GM19455 (cell line): Measurements from ENCODE around the gene RRP15.
"Not testable (repeated sequence)": the region's sequence is repeated elsewhere in the genome, so short reads cannot be mapped to it uniquely, and the experiment has no call there.

Source experiments
- ATAC-seq: cut with Tn5 transposase; IDR thresholded peaks from one replicate; pipeline ENCODE4 v1.9.1; 2021; ENCODE audit not compliant: unreplicated experiment

Gene RRP15

GRCh38 chr1:218296162-218296561, 11.1 kb downstream of the RRP15 start:
- ATAC-seq = no peak

GRCh38 chr1:218297461-218297860, 12.4 kb downstream of the RRP15 start:
- ATAC-seq = no peak

DNA sequence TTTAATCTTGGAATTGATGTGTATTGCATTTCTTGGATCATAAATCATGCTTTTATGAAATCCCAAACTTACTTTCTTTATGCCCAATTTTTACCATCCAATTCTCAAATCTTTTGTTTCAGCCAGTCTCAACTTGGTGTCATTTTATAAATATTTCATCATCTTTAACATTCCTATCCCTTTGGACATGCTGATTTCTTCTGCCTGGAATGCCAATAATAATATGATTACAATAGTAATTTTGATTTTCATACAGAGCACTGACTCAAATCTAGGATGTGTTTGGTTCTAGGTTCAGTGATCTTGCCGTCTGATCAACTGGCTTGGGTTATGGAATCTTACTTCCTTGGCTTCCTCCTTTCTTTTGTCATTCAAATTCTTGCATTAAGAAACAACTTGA, 12.8 kb downstream of the RRP15 start:
- no peak for ATAC-seq

DNA sequence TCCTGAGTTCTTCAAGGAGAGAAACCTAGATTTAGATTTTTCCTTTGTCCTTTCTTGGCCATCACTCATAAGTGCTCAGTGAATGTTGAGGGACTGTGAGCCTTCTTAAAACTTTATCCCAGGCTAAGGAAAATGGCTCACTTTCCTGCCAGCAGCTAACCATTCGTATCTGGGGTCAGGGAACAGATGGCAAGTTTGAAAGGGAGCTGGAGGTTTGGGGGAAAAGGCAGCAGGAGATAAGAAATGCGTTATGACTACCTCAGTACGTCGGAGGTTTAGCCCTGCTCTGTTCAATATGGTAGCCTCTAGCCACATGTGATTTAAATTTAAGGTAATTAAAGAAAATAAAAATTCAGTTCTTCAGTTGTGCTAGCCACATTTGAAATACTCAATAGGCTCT, 13.3 kb downstream of the RRP15 start:
- ATAC-seq = no peak

DNA sequence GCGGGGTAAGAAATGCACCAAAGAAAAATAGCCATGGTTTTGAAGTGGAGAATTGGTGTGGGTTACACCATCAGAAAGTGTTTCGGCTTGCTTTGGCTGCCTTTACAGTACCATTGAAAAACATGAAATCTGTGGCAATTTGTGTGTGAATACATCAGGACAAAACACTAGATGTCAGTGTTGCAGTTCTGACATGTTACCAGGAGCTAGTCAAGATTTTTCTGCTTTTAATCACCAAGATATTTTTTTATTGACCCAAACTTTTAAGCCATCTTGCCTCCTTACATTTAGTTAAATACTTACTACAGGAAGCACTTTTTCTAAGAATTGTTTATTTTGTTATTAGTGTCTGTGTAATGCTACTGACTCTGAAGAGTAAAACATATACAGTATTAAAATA, 14.3 kb downstream of the RRP15 start:
- ATAC-seq = no peak

DNA sequence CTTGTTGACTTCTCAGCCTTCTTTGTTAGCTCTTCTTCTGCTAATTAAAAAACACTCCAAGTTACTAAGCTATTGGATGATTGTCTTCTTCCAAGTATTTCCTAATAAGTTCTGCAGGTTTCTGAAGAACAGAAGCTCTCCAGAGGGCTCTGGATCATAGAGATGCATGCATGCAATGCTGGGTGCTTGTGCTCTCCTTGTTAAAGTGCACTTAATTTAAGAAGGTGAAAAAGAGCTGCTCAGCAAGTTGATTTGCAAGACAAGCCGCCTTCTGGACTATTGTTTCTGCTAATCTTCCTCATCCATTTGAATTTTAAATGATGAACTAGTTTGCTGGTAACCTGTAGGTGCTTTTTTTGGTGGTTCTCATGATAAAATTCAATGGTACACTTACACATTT, 16.1 kb downstream of the RRP15 start:
- ATAC-seq = no peak

- no peak for ATAC-seq
Measured at GRCh38 chr1:218302155-218302554, 17.1 kb downstream of the RRP15 start.

GRCh38 chr1:218303176-218303879, 18.2 kb downstream of the RRP15 start:
- no peak for ATAC-seq

- ATAC-seq = no peak
Measured at GRCh38 chr1:218304281-218305039, 19.4 kb downstream of the RRP15 start.

DNA sequence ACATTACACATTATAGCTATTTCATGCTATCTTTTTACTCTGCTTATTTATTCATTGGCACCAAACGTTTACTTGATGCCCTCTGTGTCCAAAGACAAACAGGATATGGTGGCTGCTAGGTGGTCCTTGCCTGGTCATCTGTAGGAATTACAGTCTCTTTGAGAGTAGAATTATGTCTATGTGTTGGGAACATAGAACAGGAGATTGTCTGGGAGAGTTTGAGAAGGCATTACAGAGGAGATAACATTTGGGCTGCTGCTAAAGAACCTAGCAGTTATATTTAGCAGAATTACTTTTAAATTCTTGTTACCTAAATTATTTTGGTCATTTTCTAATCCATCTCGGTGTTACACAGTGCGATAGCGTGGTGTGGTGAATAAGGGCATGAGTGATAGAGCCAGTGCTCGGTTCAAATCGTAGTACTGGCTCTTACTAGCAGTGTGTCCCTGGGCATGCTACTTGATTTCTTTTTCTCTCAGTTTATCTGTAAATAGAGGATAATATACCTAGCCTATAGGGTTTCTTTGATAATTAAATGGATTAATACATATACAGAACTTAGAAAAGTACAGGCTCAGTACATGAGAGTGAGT, 20.5 kb downstream of the RRP15 start:
- ATAC-seq = no peak

- no peak for ATAC-seq
Measured at GRCh38 chr1:218312509-218312908, 27.4 kb downstream of the RRP15 start.

GRCh38 chr1:218314316-218314715, 29.2 kb downstream of the RRP15 start:
- ATAC-seq = no peak

DNA sequence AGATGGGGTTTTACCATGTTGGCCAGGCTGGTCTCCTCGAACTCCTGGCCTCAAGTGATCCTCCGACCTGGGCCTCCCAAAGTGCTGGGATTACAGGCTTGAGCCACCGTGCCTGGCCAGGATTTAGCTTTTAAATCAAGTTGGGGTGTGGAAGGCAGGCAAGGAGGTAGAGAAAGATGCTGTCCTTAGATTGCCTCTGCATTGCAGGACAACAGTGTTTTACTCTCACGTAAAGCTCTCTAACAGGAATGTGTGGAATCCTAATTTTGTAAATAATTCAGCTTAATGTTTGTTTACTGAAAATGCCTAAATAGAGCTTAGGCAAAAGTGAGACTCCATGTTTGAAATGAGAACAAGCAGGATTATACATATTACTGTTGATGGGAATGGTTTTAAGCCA, 30.5 kb downstream of the RRP15 start:
- no peak for ATAC-seq

DNA sequence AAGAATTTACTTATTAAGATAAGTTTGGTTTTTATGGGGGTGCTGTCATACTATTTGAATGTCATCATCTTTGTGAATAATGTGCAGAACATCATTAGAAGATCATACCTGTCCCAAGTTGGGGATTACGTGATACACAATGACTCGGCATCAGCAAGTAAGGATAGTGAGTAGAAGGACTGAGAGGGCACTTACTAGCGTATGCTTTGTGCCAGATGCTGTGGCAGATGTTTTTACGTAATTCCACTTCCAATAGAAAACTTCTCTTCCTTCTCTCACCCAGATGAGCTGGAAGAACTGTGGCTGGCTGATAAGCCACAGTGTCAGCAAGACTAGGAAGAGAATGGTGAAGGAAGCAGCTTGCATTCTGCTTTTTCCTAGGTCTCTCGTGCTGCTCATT, 32.0 kb downstream of the RRP15 start:
- no peak for ATAC-seq

DNA sequence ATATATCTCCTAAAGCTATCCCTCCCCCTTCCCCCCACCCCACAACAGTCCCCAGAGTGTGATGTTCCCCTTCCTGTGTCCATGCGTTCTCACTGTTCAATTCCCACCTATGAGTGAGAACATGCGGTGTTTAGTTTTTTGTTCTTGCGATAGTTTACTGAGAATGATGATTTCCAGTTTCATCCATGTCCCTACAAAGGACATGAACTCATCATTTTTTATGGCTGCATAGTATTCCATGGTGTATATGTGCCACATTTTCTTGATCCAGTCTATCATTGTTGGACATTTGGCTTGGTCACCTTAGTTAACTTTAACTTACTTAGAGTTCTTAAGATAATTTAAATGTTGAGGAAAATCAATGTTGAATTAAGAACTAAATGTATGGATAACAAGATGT, 35.1 kb downstream of the RRP15 start:
- not testable (repeated sequence) for ATAC-seq

GRCh38 chr1:218322762-218323161, 37.7 kb downstream of the RRP15 start:
- ATAC-seq = no peak

- ATAC-seq = no peak
Measured at GRCh38 chr1:218323568-218324225, 38.6 kb downstream of the RRP15 start.

GRCh38 chr1:218324226-218324580, 39.1 kb downstream of the RRP15 start:
- ATAC-seq = no peak

- ATAC-seq = no peak
Measured at GRCh38 chr1:218328769-218329168, 43.7 kb downstream of the RRP15 start.

GRCh38 chr1:218330043-218330623, 45.0 kb downstream of the RRP15 start:
- no peak for ATAC-seq

- ATAC-seq = no peak
Measured at GRCh38 chr1:218332416-218332815, 47.3 kb downstream of the RRP15 start.
